Skin of body (tissue), 2 donors: ENCODE measurements around the gene DCUN1D4. TPM values are rescaled to one million over a fixed set of nuclear protein-coding genes. Genes with fewer than 3 reads are reported as not detected.

ENCODE experiments used
- DNase-seq: peaks from one replicate; lab custom pipeline; 2025; lab: John Stamatoyannopoulos, UW
- total RNA-seq: library from RNA; depleted of rRNA; stranded (reverse); fragments of >200 nt; gene quantifications from one replicate; pipeline ENCODE4 v1.2.3, GENCODE V29; 2014

DCUN1D4 gene
- total RNA-seq, 1 donor from 2014 or later, result 31.9 TPM

GRCh38 chr4:51853027-51853682, 10.2 kb downstream of the DCUN1D4 start:
- no peak for DNase-seq

- no peak for DNase-seq
Observed at GRCh38 chr4:51855270-51855669, 12.3 kb downstream of the DCUN1D4 start.

DNA sequence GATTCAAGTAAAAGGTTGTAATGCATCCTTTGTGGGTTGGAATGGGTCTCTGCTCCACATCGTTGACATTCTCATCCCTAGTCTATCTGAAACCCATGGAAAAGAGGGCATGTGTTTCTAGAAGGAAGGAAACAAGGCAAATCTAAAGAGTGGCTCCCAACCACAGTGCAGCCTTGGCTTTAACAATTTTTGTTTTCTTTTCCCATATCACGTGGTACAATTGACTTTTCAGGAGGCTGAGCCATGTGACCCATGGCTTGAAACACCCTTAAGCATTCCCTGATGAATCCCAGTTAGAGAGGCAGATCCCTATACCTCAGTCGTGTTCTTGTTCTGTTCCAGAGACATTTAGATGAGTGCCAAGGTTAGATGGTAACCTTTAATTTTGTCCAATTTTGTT, 12.8 kb downstream of the DCUN1D4 start:
- DNase-seq, result no peak

DNA sequence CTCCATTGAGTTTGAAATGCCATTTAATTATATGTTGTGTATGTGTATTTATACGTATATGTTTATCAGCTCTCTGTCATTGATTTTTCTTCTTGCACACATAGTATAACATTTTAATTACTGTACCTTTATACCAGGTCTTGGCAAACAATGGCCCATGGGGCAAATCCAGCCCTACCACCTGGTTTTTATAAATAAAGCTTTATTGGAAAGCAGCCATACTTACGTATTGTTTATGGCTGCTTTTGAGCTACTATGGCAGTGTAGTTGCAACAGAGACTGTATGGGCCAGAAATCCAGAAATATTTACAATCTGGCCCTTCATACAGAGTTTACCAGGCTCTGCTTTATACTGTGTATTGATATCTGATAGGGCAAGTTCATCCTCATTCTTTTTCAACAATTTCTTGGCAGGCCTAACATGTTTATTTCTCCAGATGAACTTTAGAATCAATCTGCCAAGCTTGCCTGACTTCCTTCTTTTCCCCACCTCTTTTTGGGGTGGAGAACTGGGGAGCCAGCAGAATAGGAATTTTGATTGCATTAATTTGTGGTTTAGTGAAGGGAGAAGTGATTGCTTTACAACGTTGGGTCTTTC, 15.8 kb downstream of the DCUN1D4 start:
- no peak for DNase-seq

GRCh38 chr4:51859476-51860031, 16.6 kb downstream of the DCUN1D4 start:
- DNase-seq, result no peak

- no peak for DNase-seq
Observed at GRCh38 chr4:51862199-51862598, 19.2 kb downstream of the DCUN1D4 start.

- no peak for DNase-seq
Observed at GRCh38 chr4:51862781-51863180, 19.8 kb downstream of the DCUN1D4 start.

DNA sequence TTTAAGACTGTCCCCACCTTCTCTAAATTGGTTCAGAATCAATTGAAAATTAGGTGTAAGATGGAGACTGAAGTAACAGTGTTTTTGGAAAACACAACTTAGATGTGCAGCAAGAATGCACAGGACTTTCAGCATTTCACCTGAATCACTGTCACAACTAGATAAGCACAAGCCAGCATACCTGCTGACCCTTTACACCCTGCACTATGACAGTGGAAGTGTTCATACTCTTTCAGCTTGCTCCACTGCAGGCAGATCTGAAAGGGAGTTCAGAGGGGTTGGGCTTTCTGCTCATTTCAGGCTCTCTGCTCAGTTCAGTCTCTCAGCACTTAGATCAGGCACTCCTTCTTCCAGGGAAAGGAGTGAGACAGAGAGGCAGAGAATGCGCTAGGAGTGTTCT, 22.8 kb downstream of the DCUN1D4 start:
- DNase-seq, result no peak

GRCh38 chr4:51866835-51867234, 23.9 kb downstream of the DCUN1D4 start:
- DNase-seq, result no peak

- no peak for DNase-seq
Observed at GRCh38 chr4:51867689-51868448, 24.9 kb downstream of the DCUN1D4 start.

GRCh38 chr4:51868449-51868847, 25.5 kb downstream of the DCUN1D4 start:
- no peak for DNase-seq

GRCh38 chr4:51870441-51871188, 27.7 kb downstream of the DCUN1D4 start:
- DNase-seq, result no peak

- DNase-seq, result no peak
Observed at GRCh38 chr4:51872283-51872997, 29.5 kb downstream of the DCUN1D4 start.

DNA sequence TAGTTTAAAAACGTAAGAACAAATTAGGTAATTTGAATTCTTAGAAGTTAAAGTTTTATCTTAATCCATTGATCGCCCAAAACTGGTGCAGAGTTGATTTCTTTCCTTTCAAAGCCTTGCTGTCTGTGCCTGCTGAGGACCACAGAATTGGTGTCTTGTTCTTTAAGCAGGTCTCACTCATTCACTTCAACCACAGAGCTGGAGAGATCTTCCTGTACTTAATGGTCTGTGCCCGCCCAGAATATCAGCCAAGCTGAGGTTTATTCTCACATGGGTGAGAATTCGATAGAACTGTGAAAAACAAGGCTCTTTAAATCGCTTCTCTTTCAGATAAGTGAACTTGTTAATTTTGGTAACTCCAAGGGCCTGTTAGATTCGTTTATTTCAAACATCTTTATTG, 31.6 kb downstream of the DCUN1D4 start:
- no peak for DNase-seq

GRCh38 chr4:51878431-51878830, 35.5 kb downstream of the DCUN1D4 start:
- DNase-seq, result no peak

DNA sequence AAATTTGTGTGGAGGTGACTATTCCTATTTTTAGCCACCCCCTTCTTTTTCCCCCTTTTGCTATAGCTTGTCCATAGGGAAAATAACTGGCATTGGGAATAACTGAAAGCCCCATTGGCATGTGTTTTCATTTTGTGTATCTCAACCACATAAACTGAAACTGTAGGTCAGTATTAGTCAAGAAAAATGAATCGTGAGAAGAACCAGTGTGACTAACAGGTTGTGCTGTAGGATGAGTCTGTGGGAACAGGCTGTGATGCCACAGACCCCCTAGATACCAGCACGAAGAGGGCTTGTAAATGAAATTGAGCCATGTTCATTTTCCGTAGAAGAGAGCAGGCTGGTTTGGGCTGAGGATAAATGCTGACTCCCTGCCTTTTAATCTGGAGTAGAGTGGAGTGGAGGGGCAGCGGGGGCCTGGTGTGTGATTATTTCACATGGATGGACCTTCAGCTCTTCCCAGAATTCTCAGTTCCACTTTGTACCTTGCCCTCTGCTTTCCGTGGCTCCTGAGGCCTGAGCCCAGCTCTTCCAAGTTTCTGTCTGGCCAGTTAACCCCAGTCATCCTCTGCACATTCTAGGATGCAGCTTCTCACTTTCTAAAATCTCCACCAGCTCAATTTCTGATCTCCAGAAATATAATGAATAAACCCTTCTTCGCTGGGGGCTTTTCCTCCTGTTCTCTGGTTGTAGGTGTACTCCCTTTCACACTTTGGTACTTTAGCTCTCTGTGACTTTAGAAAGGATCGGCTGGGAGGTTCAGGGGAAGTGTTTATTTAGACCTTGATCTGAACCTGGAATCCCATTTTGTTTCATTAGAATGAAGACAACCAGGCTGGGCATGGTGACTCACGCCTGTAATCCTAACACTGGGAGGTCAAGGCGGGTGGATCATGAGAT, 37.3 kb downstream of the DCUN1D4 start:
- no peak for DNase-seq

- no peak for DNase-seq
Observed at GRCh38 chr4:51884055-51884454, 41.1 kb downstream of the DCUN1D4 start.

GRCh38 chr4:51884606-51885005, 41.7 kb downstream of the DCUN1D4 start:
- no peak for DNase-seq

GRCh38 chr4:51885363-51885762, 42.4 kb downstream of the DCUN1D4 start:
- DNase-seq, result no peak

GRCh38 chr4:51890760-51891159, 47.8 kb downstream of the DCUN1D4 start:
- DNase-seq, result no peak
